OCI-LY7 (cell line): Measurements from ENCODE around the gene PKD1. TPM values are rescaled to one million over a fixed set of nuclear protein-coding genes. Genes with fewer than 3 reads are reported as not detected.

Source experiments
- BruUV-seq: library from RNA; stranded (reverse); fragments of 400-500 nt; replicated peaks from 2 replicates; lab custom pipeline; 2021; lab: Mats Ljungman, UMichigan
- CTCF ChIA-PET: fragments of 300-600 bp; sonication (Branson Sonifier 250); formaldehyde crosslinking; loops from one replicate; lab custom pipeline; 2022; ENCODE audit warnings: antibody characterized with exemption; ENCODE audit not compliant: unreplicated experiment; lab: Charles Lee
- POLR2A ChIA-PET: fragments of 300-600 bp; sonication (Branson Sonifier 250); formaldehyde crosslinking; loops from one replicate; lab custom pipeline; 2022; ENCODE audit warnings: antibody characterized with exemption; lab: Charles Lee
- DNase-seq: peaks from one replicate; pipeline ENCODE4 v3.0.0-alpha.2; 2015; ENCODE audit warnings: low spot score
- H2AFZ ChIP-seq: fragments of 200-600 bp; sonication (generic), shearing (Covaris generic); 2 replicates; pipeline ENCODE4 v1.6.1; 2014; ENCODE audit warnings: mild to moderate bottlenecking, antibody characterized with exemption, low read length, moderate library complexity
- H3K27ac ChIP-seq: fragments of 200-600 bp; sonication (generic); 2 replicates; pipeline ENCODE4 v1.5.1; 2014; ENCODE audit warnings: mixed run types, low read depth, mild to moderate bottlenecking, moderate library complexity, low read length, inconsistent platforms; ENCODE audit not compliant: poor library complexity, severe bottlenecking
- H3K36me3 ChIP-seq: fragments of 200-600 bp; sonication (generic); 2 replicates; pipeline ENCODE4 v1.6.1; 2014; ENCODE audit warnings: mild to moderate bottlenecking, antibody characterized with exemption, low read length, moderate library complexity, mixed read lengths; ENCODE audit not compliant: insufficient read depth
- H3K4me1 ChIP-seq: fragments of 200-600 bp; sonication (generic); 2 replicates; pipeline ENCODE4 v1.5.1; 2014; ENCODE audit warnings: mild to moderate bottlenecking, low read length; ENCODE audit not compliant: insufficient read depth, poor library complexity, severe bottlenecking
- H3K4me2 ChIP-seq: fragments of 200-600 bp; sonication (generic); 2 replicates; pipeline ENCODE4 v1.6.1; 2014; ENCODE audit warnings: mild to moderate bottlenecking, low read length
- H3K4me3 ChIP-seq: fragments of 200-600 bp; sonication (generic); 2 replicates; pipeline ENCODE4 v1.5.1; 2014; ENCODE audit warnings: mild to moderate bottlenecking, low read depth, low read length; ENCODE audit not compliant: poor library complexity, severe bottlenecking
- H3K79me2 ChIP-seq: fragments of 200-600 bp; sonication (generic); 2 replicates; pipeline ENCODE4 v1.6.1; 2016; ENCODE audit warnings: low read depth, mild to moderate bottlenecking, low read length, moderate library complexity, mixed read lengths; ENCODE audit not compliant: insufficient read depth
- H3K9me2 ChIP-seq: fragments of 200-600 bp; sonication (generic); 2 replicates; pipeline ENCODE4 v1.6.1; 2016; ENCODE audit warnings: mild to moderate bottlenecking, low read length, mixed read lengths; ENCODE audit not compliant: insufficient read depth
- H3K9me3 ChIP-seq: fragments of 200-600 bp; sonication (generic); 2 replicates; pipeline ENCODE4 v1.6.1; 2014; ENCODE audit warnings: mild to moderate bottlenecking, mixed run types, low read length, mixed read lengths
- H4K20me1 ChIP-seq: fragments of 200-600 bp; sonication (generic); 2 replicates; pipeline ENCODE4 v1.6.1; 2014; ENCODE audit warnings: mild to moderate bottlenecking, antibody characterized with exemption, low read length, moderate library complexity, mixed read lengths; ENCODE audit not compliant: insufficient read depth
- EZH2phosphoT487 ChIP-seq: fragments of 200-600 bp; sonication (generic); IDR thresholded peaks from 2 replicates; pipeline ENCODE4 v1.6.1; 2018; ENCODE audit warnings: low read depth, borderline replicate concordance, mild to moderate bottlenecking, mixed run types, antibody characterized with exemption, low read length, moderate library complexity, mixed read lengths
- intact Hi-C: fragments of 100-400 bp; cut with micrococcal nuclease; formaldehyde crosslinking; loops from one replicate; pipeline ENCODE4 v1.10.0; 2022; ENCODE audit not compliant: unreplicated experiment
- total RNA-seq, 2 experiments: library from RNA; depleted of rRNA in 1 of 2; stranded (reverse); fragments of >200 nt in 1 of 2; shearing (Covaris generic) in 1 of 2; gene quantifications; 2 replicates each; pipeline ENCODE4 v1.2.3, GENCODE V29; 2014 to 2022
- TF ChIP-seq, protein P1 (sequence below): fragments of 200-600 bp; sonication (generic); conservative IDR thresholded peaks from 2 replicates; pipeline ENCODE4 v1.5.1; 2014; ENCODE audit warnings: mild to moderate bottlenecking, antibody characterized with exemption, low read length, moderate library complexity, mixed read lengths

Gene PKD1
- total RNA-seq, 2 experiments from 2014 or later = 87.4 to 112 TPM

DNA sequence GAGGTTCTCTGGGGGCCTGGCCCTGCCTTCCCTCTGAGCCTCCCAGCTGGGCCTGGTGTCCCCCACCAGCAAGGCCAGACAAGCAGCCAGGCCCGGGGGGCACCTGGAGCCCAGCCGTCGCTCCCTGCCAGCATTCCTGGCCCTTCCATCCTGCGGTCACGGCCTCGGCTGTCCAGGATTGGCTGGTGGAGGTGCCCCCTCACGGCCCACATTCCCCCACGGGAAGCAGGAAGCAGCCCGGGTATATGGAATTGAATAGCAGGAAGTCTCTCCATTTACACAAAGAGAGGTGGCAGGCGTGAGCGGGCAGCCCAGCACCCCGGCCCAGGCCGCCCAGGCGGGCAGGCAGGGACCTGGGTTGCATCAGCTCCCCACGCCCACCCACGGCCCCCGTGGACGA lies 34.4 kb upstream of the PKD1 start:
- TF ChIP-seq, protein P1, sequence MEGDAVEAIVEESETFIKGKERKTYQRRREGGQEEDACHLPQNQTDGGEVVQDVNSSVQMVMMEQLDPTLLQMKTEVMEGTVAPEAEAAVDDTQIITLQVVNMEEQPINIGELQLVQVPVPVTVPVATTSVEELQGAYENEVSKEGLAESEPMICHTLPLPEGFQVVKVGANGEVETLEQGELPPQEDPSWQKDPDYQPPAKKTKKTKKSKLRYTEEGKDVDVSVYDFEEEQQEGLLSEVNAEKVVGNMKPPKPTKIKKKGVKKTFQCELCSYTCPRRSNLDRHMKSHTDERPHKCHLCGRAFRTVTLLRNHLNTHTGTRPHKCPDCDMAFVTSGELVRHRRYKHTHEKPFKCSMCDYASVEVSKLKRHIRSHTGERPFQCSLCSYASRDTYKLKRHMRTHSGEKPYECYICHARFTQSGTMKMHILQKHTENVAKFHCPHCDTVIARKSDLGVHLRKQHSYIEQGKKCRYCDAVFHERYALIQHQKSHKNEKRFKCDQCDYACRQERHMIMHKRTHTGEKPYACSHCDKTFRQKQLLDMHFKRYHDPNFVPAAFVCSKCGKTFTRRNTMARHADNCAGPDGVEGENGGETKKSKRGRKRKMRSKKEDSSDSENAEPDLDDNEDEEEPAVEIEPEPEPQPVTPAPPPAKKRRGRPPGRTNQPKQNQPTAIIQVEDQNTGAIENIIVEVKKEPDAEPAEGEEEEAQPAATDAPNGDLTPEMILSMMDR = no peak
- no peak for TF ChIP-seq EZH2phosphoT487
- CTCF ChIA-PET = no interaction called here
- Histone ChIP-seq H3K27ac (no peak overlapping the region), H3K4me3 (no peak overlapping the region), H3K4me2 (no peak overlapping the region), H3K9me3 (no peaks in the 10 kb centered on the region), H3K4me1 (no peaks in the 10 kb centered on the region), H2AFZ (no peak overlapping the region), H3K36me3 (peaks cover 55% of the 10 kb centered on the region), H3K79me2 (no peaks in the 10 kb centered on the region), H3K9me2 (no peaks in the 10 kb centered on the region), H4K20me1 (no peaks in the 10 kb centered on the region)
- POLR2A ChIA-PET = no interaction called here
- no peak for DNase-seq
- BruUV-seq = no TSS peak
- intact Hi-C loops = no loop called here

GRCh38 chr16:2167068-2167638 lies 31.5 kb upstream of the PKD1 start:
- Histone ChIP-seq H3K79me2 (peaks cover 4% of the 10 kb centered on the region; the same call in 1 of the 2 replicates), H3K36me3 (peaks cover 58% of the 10 kb centered on the region), H3K27ac (no peak overlapping the region), H2AFZ (no peak overlapping the region), H3K9me2 (no peaks in the 10 kb centered on the region), H3K4me3 (no peak overlapping the region), H3K4me2 (no peak overlapping the region), H4K20me1 (no peaks in the 10 kb centered on the region), H3K4me1 (no peaks in the 10 kb centered on the region), H3K9me3 (0 out of 2 replicates have a peak, but pooled peaks cover 8% of the 10 kb centered on the region)
- TF ChIP-seq, protein P1 = no peak
- no peak for TF ChIP-seq EZH2phosphoT487
- no peak for DNase-seq
- BruUV-seq = no TSS peak
- ChIA-PET CTCF (no interaction called here), POLR2A (no interaction called here)
- intact Hi-C loops = no loop called here

- Histone ChIP-seq H3K4me1 (no peaks in the 10 kb centered on the region), H3K27ac (no peak overlapping the region), H2AFZ (no peak overlapping the region), H3K79me2 (peaks cover 4% of the 10 kb centered on the region; the same call in 1 of the 2 replicates), H3K9me2 (no peaks in the 10 kb centered on the region), H4K20me1 (no peaks in the 10 kb centered on the region), H3K4me3 (no peak overlapping the region), H3K36me3 (peaks cover 65% of the 10 kb centered on the region), H3K9me3 (0 out of 2 replicates have a peak, but pooled peaks cover 8% of the 10 kb centered on the region), H3K4me2 (no peak overlapping the region)
- POLR2A ChIA-PET = no interaction called here
- no TSS peak for BruUV-seq
- no peak for TF ChIP-seq EZH2phosphoT487
- TF ChIP-seq, protein P1 = no peak
- intact Hi-C loops = no loop called here
- no peak for DNase-seq
- CTCF ChIA-PET = interaction anchor here (0.6 kb wide), 1 partner anchor 221 kb away, joined by 6 read pairs; no protein-coding TSS in a partner anchor
These were observed 30.8 kb upstream of the PKD1 start for GRCh38 chr16:2166263-2167067.
